GM06990 (cell line): ENCODE data around the gene ROR2.

Experiments
- DNase-seq: peaks from one replicate; pipeline ENCODE4 v3.0.0-alpha.2; 2011; ENCODE audit not compliant: insufficient read length; ENCODE audit errors: extremely low read depth
- H3K27me3 ChIP-seq: replicated peaks from 2 replicates; pipeline ENCODE4 v1.6.0; 2011; ENCODE audit warnings: low read length; ENCODE audit not compliant: control insufficient read depth, insufficient read depth
- H3K36me3 ChIP-seq: 2 replicates; pipeline ENCODE4 v1.5.1; 2011; ENCODE audit warnings: low read length; ENCODE audit not compliant: control insufficient read depth, insufficient read depth
- H3K4me3 ChIP-seq: replicated peaks from 2 replicates; pipeline ENCODE4 v1.5.1; 2011; ENCODE audit warnings: low read depth, mild to moderate bottlenecking, control low read depth, low read length
- TF ChIP-seq, protein P1 (sequence below): IDR thresholded peaks from 2 replicates; pipeline ENCODE4 v1.5.1; 2011; ENCODE audit warnings: low read length, control low read depth, mild to moderate bottlenecking, inconsistent platforms; ENCODE audit not compliant: insufficient read depth, poor library complexity, severe bottlenecking

ROR2 gene

DNA sequence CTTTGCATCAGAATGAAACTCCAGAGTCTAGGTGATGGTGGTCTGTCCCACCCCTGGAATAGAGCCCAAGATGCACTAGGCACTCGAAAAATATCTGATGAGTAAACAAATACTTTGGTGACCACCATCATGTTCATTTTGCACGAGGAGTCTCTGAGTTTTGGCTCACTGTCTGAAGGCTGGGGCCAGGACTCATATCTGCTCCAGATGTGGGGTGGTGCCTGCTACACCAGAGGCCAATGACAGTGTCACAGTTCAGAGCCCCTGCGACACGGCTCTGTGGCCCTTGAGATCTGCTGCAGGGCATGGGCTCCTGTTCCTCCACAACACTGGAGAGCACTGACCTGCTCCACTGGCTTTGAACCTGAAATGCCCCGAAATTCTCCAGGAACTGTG lies 164.6 kb downstream of the ROR2 start:
- Histone ChIP-seq H3K36me3 (no peaks in the 10 kb centered on the region), H3K4me3 (no peak overlapping the region), H3K27me3 (peaks cover 2% of the 10 kb centered on the region)
- no peak for DNase-seq
- TF ChIP-seq, protein P1, sequence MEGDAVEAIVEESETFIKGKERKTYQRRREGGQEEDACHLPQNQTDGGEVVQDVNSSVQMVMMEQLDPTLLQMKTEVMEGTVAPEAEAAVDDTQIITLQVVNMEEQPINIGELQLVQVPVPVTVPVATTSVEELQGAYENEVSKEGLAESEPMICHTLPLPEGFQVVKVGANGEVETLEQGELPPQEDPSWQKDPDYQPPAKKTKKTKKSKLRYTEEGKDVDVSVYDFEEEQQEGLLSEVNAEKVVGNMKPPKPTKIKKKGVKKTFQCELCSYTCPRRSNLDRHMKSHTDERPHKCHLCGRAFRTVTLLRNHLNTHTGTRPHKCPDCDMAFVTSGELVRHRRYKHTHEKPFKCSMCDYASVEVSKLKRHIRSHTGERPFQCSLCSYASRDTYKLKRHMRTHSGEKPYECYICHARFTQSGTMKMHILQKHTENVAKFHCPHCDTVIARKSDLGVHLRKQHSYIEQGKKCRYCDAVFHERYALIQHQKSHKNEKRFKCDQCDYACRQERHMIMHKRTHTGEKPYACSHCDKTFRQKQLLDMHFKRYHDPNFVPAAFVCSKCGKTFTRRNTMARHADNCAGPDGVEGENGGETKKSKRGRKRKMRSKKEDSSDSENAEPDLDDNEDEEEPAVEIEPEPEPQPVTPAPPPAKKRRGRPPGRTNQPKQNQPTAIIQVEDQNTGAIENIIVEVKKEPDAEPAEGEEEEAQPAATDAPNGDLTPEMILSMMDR = no peak

DNA sequence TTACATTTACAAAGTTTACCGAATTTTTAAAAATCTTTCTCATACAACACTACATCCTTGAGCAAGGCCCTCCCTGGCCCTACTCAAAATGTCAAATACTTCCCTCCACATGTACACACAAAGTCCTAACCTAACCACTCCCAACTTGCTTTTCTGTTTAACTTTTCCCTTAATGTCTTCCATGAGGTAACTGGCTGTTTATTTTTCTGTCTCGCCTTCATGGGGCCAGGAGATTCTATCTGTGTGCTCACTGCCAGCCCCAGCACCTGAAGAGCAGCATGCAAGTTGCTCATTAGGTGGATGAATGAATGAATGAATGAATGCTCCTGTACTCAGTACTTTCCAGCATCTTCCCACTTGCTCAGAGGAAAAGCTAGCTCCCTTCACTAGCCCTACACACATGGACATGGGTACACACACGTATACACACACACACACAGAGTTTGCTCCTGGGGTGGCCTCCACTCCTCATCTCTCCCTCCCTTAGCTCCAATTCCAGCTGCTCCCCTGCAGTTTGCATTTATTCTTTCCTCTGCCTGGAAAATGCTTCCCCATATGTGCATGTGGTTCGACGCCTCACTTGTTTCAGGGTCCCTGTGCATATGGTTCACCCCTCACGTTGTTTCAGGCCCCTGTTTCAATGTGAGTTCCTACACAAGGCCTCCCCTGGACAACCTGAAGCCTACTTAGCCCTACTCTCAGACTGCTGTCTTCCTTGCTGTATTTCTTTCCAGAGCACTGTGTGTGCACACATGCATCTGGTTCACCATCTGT lies 165.2 kb downstream of the ROR2 start:
- DNase-seq = no peak
- no peak overlapping the region for H3K4me3 ChIP-seq
- H3K27me3 ChIP-seq = peaks cover 2% of the 10 kb centered on the region
- no peaks in the 10 kb centered on the region for H3K36me3 ChIP-seq
- TF ChIP-seq, protein P1 = no peak

DNA sequence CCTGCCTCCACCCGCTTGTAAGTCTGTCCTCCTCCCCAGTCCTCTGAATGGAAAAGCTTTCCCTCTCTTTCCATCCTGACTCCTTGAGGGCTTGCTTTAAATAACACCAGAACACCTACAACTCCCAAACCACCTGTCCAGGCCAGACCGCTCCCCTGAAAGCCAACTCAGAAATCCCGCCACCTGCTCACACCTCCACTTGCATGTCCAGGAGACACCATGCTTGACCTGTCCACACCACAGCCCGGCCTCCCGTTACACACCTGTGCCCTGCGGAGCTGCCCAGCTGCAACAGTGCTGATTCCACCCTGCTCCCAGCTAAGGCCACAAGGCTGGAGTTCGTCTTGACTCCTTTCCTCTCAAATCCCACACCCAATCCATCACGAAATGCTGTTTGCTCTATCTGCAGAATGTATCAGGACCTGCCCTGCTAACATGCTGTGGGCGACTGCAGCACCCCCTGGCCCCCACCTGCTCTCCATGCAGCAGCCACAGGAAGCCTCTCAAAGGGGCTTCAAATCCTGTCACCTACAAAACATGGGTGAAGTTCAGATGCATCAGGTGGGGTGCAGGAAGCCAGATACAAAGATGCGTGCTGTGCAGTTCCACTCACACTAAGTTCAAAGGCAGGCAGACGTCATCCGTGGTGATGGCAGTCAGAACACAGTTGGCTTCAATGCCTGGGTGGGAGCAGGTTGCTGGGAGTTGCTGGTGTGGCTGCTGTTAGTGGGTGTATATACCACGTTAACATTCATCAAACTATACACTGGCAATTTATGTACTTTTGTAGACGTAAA lies 166.0 kb downstream of the ROR2 start:
- Histone ChIP-seq H3K4me3 (no peak overlapping the region), H3K36me3 (no peaks in the 10 kb centered on the region), H3K27me3 (peaks cover 2% of the 10 kb centered on the region)
- DNase-seq = no peak
- TF ChIP-seq, protein P1 = no peak

DNA sequence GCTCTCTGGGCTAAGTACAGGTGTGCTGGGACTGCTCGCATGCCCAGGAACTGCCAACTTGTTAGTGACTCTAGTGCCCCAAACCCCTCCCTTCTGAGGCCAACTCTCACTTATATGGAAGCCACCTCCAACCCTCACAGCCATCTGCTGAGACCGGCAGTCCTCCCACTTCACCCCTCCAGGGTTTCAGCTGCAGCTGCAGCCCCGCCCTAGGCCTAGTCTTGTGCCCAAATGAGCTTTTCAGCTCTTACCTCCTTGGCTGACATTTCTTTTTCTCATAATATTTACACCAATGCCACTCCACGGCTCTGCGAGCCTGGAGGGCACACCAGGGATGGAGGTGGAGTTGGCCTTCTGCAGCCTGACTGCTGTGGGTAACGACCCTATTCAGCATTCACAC lies 166.6 kb downstream of the ROR2 start:
- TF ChIP-seq, protein P1 = no peak
- Histone ChIP-seq H3K27me3 (peaks cover 2% of the 10 kb centered on the region), H3K36me3 (no peaks in the 10 kb centered on the region), H3K4me3 (no peak overlapping the region)
- DNase-seq = no peak

DNA sequence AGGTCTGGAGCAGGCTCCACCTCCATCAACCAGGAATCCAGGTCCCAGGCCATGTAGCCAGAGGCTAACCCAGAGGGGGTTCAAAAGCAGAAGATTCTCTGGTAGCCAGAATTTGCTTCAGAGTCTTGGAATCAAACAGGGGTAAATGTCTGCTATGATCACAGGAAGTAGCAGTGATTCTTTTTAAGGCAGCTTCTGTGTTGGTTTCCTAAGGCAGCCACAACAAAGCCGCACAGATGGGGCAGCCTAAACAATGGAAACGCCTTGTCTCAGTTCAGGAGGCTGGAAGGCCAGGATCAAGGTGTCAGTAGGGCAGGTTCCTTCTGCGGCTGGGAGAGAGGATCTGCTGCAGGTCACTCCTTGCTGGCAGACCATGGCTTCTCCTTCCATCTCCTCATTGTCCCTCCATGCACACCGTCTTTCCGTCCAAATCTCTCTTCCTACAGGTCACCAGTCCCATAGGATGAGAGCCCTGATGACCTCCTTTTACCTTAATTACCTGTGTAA lies 167.3 kb downstream of the ROR2 start:
- H3K4me3 ChIP-seq = no peak overlapping the region
- TF ChIP-seq, protein P1 = no peak
- no peaks in the 10 kb centered on the region for H3K36me3 ChIP-seq
- DNase-seq = no peak
- H3K27me3 ChIP-seq = peaks cover 2% of the 10 kb centered on the region
